Measurements from ENCODE around the gene LPAR3. TPM values are rescaled to one million over a fixed set of nuclear protein-coding genes. Genes with fewer than 3 reads are reported as not detected.

Gene LPAR3, protein sequence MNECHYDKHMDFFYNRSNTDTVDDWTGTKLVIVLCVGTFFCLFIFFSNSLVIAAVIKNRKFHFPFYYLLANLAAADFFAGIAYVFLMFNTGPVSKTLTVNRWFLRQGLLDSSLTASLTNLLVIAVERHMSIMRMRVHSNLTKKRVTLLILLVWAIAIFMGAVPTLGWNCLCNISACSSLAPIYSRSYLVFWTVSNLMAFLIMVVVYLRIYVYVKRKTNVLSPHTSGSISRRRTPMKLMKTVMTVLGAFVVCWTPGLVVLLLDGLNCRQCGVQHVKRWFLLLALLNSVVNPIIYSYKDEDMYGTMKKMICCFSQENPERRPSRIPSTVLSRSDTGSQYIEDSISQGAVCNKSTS
- total RNA-seq: under 1 TPM; 0.24 to 0.65 TPM

- H3K36me3 Mint-ChIP-seq (ENCODE audit: insufficient read depth in 2 of 2): peaks cover 0 to 5% of the 10 kb centered on the region in 2 donors
- H3K9me3 Mint-ChIP-seq: no peaks in the 10 kb centered on the region
- H3K27me3 Mint-ChIP-seq (ENCODE audit: low read depth): peaks cover 37% of the 10 kb centered on the region
- DNase-seq: peak; percentile 22 to 45
- no peak within 1 kb of the TSS for H3K27ac Mint-ChIP-seq
- peak within 1 kb of the TSS; percentile 70 to 83 for H3K4me3 Mint-ChIP-seq
- ATAC-seq (replicated peaks in 1 of 2): peak; percentile 62 to 84
- H3K4me1 Mint-ChIP-seq (ENCODE audit: low read depth): peaks cover 27% of the 10 kb centered on the region
These were observed at the start of gene LPAR3 for GRCh38 chr1:84892705-84893618. Gene LPAR3, minus strand, starts transcription at chr1:84893206. Its CDS starts 27,086 bp downstream, at chr1:84866120.

GRCh38 chr1:84941843-84942242 lies 48.8 kb upstream of the LPAR3 start:
- Mint-ChIP-seq H3K9me3 (no peaks in the 10 kb centered on the region), H3K4me1 (ENCODE audit: low read depth) (peaks cover 28% of the 10 kb centered on the region), H3K27ac (no peak overlapping the region), H3K27me3 (ENCODE audit: low read depth) (no peaks in the 10 kb centered on the region), H3K36me3 (ENCODE audit: insufficient read depth in 2 of 2) (peaks cover 0 to 6% of the 10 kb centered on the region in 2 donors), H3K4me3 (no peak overlapping the region)
- no peak for DNase-seq
- no peak for ATAC-seq (replicated peaks in 1 of 2)

GRCh38 chr1:84940481-84940880 lies 47.5 kb upstream of the LPAR3 start:
- Mint-ChIP-seq H3K36me3 (ENCODE audit: insufficient read depth in 2 of 2) (peaks cover 0 to 4% of the 10 kb centered on the region in 2 donors), H3K4me3 (no peak overlapping the region), H3K27me3 (ENCODE audit: low read depth) (no peaks in the 10 kb centered on the region), H3K4me1 (ENCODE audit: low read depth) (peaks cover 15% of the 10 kb centered on the region), H3K9me3 (no peaks in the 10 kb centered on the region), H3K27ac (no peak overlapping the region)
- DNase-seq: no peak
- no peak for ATAC-seq (replicated peaks in 1 of 2)

- DNase-seq: no peak
- Mint-ChIP-seq H3K27ac (no peak overlapping the region), H3K4me1 (ENCODE audit: low read depth) (peaks cover 7% of the 10 kb centered on the region), H3K4me3 (no peak overlapping the region), H3K9me3 (no peaks in the 10 kb centered on the region), H3K27me3 (ENCODE audit: low read depth) (no peaks in the 10 kb centered on the region), H3K36me3 (ENCODE audit: insufficient read depth in 2 of 2) (peaks cover 0 to 4% of the 10 kb centered on the region in 2 donors)
- no peak for ATAC-seq (replicated peaks in 1 of 2)
These were observed 46.8 kb upstream of the LPAR3 start for GRCh38 chr1:84939761-84940160.

GRCh38 chr1:84939151-84939550 lies 46.1 kb upstream of the LPAR3 start:
- Mint-ChIP-seq H3K4me1 (ENCODE audit: low read depth) (peaks cover 1% of the 10 kb centered on the region), H3K9me3 (no peaks in the 10 kb centered on the region), H3K27ac (no peak overlapping the region)

DNA sequence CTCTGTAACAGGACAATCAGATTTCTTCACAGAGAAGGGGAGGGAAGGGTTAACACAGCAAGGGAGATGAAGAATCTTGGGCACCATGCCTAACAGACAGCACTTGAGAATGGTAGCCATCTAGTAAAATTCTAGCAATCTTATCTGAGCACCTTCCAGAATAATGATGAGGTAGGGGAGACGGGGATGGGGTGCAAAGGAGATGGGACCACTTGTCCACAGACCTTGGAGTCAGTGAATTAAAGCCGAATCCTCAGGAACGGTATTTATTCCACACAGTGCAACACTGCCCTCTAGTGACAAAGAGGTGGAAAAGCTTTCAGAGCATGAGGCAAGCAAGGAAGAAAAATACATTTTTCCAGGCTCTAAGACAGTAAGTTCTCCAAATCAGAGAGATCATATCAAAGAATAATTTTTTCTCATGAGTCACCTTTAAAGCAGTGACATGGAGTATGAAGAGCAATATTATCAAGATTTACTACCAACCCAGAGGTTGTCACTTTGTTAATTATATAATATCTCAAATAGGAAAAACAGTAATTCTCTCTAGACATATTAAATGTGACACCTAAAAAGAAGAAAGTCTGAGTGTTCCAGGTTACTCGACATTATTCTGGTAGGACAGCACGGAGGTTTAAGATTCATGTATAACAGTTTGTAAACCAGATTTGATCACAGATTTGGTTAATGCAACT lies 43.3 kb upstream of the LPAR3 start:
- Mint-ChIP-seq H3K4me3 (no peak overlapping the region), H3K27me3 (ENCODE audit: low read depth) (no peaks in the 10 kb centered on the region), H3K36me3 (ENCODE audit: insufficient read depth in 2 of 2) (peaks cover 0 to 4% of the 10 kb centered on the region in 2 donors), H3K27ac (no peak overlapping the region), H3K4me1 (ENCODE audit: low read depth) (no peaks in the 10 kb centered on the region), H3K9me3 (no peaks in the 10 kb centered on the region)
- ATAC-seq (replicated peaks in 1 of 2) (peak; percentile 36), DNase-seq (peak; percentile 13 to 29)

More at GRCh38 chr1:84939151-84939550, 46.1 kb upstream of the LPAR3 start:
- no peak for DNase-seq
- H3K36me3 Mint-ChIP-seq (ENCODE audit: insufficient read depth in 2 of 2): peaks cover 0 to 4% of the 10 kb centered on the region in 2 donors
- no peaks in the 10 kb centered on the region for H3K27me3 Mint-ChIP-seq (ENCODE audit: low read depth)
- ATAC-seq (replicated peaks in 1 of 2): no peak
- no peak overlapping the region for H3K4me3 Mint-ChIP-seq

GRCh38 chr1:84933011-84933611 lies 40.1 kb upstream of the LPAR3 start:
- no peak for ATAC-seq (replicated peaks in 1 of 2)
- Mint-ChIP-seq H3K4me3 (no peak overlapping the region), H3K27me3 (ENCODE audit: low read depth) (no peaks in the 10 kb centered on the region), H3K4me1 (ENCODE audit: low read depth) (peaks cover 6% of the 10 kb centered on the region), H3K9me3 (no peaks in the 10 kb centered on the region), H3K27ac (no peak overlapping the region), H3K36me3 (ENCODE audit: insufficient read depth in 2 of 2) (peaks cover 2 to 7% of the 10 kb centered on the region in 2 donors)
- no peak for DNase-seq

DNA sequence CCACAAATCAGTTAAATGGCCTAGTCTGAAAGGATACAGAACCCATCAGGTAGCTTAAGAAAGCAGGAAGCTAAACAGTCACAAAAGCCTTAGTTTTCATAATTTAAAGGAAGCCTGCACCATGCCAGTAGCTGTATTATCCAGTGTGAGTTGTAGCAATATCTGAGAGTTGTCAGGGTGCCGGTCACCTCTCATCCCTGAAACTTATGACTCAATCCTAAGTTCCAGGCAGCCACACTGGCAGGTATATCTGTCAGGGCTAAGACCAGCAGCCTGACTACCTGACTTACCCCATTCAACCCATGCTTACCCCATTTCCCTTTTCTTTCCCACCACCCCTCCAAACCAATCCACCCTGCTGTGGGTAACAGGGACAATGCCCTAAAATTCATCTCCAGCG lies 37.8 kb upstream of the LPAR3 start:
- peaks cover 2 to 6% of the 10 kb centered on the region in 2 donors for H3K36me3 Mint-ChIP-seq (ENCODE audit: insufficient read depth in 2 of 2)
- H3K4me1 Mint-ChIP-seq (ENCODE audit: low read depth): peaks cover 6% of the 10 kb centered on the region
- no peak overlapping the region for H3K4me3 Mint-ChIP-seq
- no peaks in the 10 kb centered on the region for H3K27me3 Mint-ChIP-seq (ENCODE audit: low read depth)
- H3K27ac Mint-ChIP-seq: no peak overlapping the region
- DNase-seq: no peak
- ATAC-seq (replicated peaks in 1 of 2): no peak
- H3K9me3 Mint-ChIP-seq: no peaks in the 10 kb centered on the region

DNA sequence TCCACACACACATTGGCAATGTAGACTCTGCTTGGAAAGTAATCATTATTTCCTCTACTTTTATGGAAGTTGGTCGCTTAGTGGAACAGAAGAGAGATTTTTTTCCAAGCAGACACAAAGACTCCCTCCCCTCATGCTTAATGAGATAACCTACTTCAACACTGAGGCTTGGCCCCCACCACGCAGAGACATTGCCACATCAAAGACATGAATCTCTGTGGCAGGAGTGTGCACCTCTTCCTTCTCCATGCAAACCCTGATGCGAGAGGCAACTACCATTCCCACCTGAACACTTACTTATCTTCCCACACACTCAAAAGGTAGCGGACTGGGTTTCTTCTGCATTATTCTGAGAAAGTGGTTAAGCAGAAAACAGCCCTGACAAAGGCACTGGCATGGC lies 37.3 kb upstream of the LPAR3 start:
- H3K27me3 Mint-ChIP-seq (ENCODE audit: low read depth): no peaks in the 10 kb centered on the region
- no peaks in the 10 kb centered on the region for H3K9me3 Mint-ChIP-seq
- H3K27ac Mint-ChIP-seq: no peak overlapping the region
- H3K36me3 Mint-ChIP-seq (ENCODE audit: insufficient read depth in 2 of 2): peaks cover 2 to 6% of the 10 kb centered on the region in 2 donors
- ATAC-seq (replicated peaks in 1 of 2) (no peak), DNase-seq (no peak)
- no peak overlapping the region for H3K4me3 Mint-ChIP-seq
- H3K4me1 Mint-ChIP-seq (ENCODE audit: low read depth): peaks cover 6% of the 10 kb centered on the region

DNA sequence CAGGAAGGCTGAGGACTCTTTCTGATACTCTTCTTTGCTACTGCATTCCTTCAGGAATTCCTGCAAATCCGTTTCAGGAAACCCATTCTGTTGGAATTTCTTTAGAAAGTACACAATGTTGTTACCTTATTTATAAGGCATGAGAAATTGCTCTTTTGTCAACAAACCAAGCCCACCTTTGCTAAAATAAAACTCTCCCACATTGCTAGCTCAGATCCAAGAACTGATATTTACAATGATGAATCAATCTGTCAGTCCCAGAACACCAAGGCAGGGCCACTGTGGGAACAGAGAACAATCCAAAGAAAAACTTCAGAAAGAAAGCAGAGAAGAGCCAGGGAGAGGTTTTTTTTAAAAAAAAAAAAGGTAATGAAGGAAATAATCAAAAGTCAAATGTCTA lies 36.6 kb upstream of the LPAR3 start:
- H3K9me3 Mint-ChIP-seq: no peaks in the 10 kb centered on the region

DNA sequence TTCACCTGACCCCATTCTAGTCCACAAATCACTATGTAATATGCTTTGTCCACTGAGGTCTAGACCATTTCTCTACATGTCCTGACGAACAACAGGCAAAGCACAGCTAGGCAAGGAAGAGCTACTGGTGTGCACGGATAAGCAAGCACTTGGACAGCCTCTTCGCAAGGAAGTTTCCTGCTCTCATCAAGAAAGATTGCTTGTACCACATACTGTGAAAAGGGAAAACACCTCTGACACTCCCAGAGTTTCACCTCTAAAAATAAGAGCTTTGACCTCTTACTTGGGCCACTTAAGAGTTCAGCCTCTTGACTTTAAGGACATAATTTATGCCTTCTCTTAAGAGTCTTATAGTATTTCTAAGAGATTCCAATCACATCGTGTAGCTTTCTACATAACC lies 36.0 kb upstream of the LPAR3 start:
- Mint-ChIP-seq H3K9me3 (no peaks in the 10 kb centered on the region), H3K4me1 (ENCODE audit: low read depth) (peaks cover 6% of the 10 kb centered on the region)

More for the DNA sequence above, 36.6 kb upstream of the LPAR3 start:
- peaks cover 6% of the 10 kb centered on the region for H3K4me1 Mint-ChIP-seq (ENCODE audit: low read depth)
- peaks cover 2 to 6% of the 10 kb centered on the region in 2 donors for H3K36me3 Mint-ChIP-seq (ENCODE audit: insufficient read depth in 2 of 2)
- H3K4me3 Mint-ChIP-seq: no peak overlapping the region
- no peak for ATAC-seq (replicated peaks in 1 of 2)
- H3K27ac Mint-ChIP-seq: no peak overlapping the region
- no peaks in the 10 kb centered on the region for H3K27me3 Mint-ChIP-seq (ENCODE audit: low read depth)
- no peak for DNase-seq

GRCh38 chr1:84923317-84923716 lies 30.3 kb upstream of the LPAR3 start:
- Mint-ChIP-seq H3K27ac (no peak overlapping the region), H3K4me3 (no peak overlapping the region), H3K27me3 (ENCODE audit: low read depth) (peaks cover 10% of the 10 kb centered on the region), H3K36me3 (ENCODE audit: insufficient read depth in 2 of 2) (peaks cover 2 to 3% of the 10 kb centered on the region in 2 donors), H3K9me3 (no peaks in the 10 kb centered on the region), H3K4me1 (ENCODE audit: low read depth) (no peaks in the 10 kb centered on the region)
- DNase-seq (no peak), ATAC-seq (replicated peaks in 1 of 2) (no peak)

More for the DNA sequence above, 36.0 kb upstream of the LPAR3 start:
- Mint-ChIP-seq H3K4me3 (no peak overlapping the region), H3K27me3 (ENCODE audit: low read depth) (no peaks in the 10 kb centered on the region), H3K27ac (no peak overlapping the region), H3K36me3 (ENCODE audit: insufficient read depth in 2 of 2) (peaks cover 2 to 6% of the 10 kb centered on the region in 2 donors)
- ATAC-seq (replicated peaks in 1 of 2): no peak
- DNase-seq: no peak
